SIG-M5 treated with dmso at 0.1 percent for 504 hours (cell line): ENCODE measurements around the gene APLP2.
A peak's percentile ranks its signal among the peaks of the same experiment; 100 is the strongest.

Experiments used
- DNase-seq: peaks from one replicate; lab custom pipeline; 2025; ENCODE audit not compliant: unreplicated experiment; lab: John Stamatoyannopoulos, UW

The APLP2 gene

GRCh38 chr11:130114726-130115125, 45.0 kb downstream of the APLP2 start:
- DNase-seq: no peak

GRCh38 chr11:130115218-130115617, 45.5 kb downstream of the APLP2 start:
- no peak for DNase-seq

GRCh38 chr11:130118165-130118564, 48.5 kb downstream of the APLP2 start:
- DNase-seq: no peak

GRCh38 chr11:130118636-130119387, 49.1 kb downstream of the APLP2 start:
- DNase-seq: no peak

DNA sequence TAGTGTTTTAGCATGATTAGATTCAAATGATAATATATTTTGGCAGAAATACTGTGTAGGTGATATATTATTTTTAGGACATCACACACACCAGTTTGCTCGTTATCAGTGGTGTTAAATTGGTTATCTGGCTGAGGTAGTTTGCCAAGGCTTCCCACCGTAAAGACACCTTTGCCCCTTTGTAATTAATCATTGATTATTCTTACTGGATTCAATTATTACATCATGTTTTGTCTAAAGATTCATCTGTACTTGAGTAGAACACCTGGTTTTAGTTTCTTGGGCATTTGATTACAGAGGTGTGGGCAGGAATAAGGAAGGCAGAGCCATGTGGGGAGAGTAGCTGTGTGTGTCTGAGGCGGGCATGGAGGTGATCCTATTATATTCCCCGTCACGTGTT, 50.4 kb downstream of the APLP2 start:
- no peak for DNase-seq

DNA sequence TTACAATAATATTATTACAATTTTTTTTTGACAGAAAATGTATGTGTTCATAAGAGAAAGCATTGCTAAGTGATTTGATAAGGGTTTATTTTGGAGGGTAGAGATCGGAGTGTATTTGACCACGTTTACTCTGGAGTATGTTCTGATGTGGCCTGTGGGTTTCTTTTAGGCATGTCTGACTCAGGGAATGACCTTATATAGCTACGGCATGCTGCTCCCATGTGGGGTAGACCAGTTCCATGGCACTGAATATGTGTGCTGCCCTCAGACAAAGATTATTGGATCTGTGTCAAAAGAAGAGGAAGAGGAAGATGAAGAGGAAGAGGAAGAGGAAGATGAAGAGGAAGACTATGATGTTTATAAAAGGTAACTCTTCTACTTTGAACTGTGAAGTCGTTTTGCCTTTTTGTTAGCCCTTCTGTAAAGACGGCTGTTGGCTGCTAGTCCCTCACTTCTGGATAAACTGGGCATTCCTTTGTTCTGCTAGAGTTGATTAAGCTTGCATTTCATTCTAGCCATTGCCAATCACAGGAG, 51.8 kb downstream of the APLP2 start:
- no peak for DNase-seq

DNA sequence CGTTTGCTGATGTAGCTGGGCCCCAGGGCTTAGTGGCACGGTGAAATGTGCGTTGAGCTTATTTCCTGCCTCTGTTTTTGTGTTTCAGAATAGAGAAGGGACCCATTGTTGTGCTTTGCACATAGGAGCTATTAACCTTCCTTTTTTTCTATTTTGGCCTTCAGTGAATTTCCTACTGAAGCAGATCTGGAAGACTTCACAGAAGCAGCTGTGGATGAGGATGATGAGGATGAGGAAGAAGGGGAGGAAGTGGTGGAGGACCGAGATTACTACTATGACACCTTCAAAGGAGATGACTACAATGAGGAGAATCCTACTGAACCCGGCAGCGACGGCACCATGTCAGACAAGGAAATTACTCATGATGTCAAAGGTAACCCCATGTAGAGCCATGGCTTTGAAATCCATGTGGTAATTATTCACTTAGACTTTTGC, 52.5 kb downstream of the APLP2 start:
- DNase-seq: no peak

- no peak for DNase-seq
These were observed 53.8 kb downstream of the APLP2 start for GRCh38 chr11:130123414-130124040.

DNA sequence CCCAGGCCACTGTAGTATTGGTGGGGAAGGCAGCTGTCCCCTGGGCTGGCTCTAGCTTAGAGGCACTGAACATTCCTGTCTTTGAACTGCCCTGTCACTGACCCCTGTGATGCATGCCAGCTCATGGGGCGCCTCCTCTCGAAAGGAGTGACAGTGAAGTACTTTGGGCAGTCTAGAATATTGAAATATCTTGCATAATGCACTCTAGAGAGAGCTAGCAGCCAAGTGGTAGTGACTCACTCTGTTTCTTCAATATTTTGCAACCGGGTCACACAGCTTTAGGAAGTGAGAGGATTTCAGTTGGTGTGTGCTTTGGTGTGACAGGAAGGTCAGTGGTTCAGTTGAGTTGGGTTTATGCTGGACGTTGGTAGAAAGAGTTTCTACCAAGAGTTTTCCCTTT, 54.4 kb downstream of the APLP2 start:
- peak; percentile 99 for DNase-seq

GRCh38 chr11:130125638-130126037, 55.9 kb downstream of the APLP2 start:
- DNase-seq: no peak

- peak; percentile 59 for DNase-seq
These were observed 56.8 kb downstream of the APLP2 start for GRCh38 chr11:130126516-130126915.

GRCh38 chr11:130127509-130127908, 57.8 kb downstream of the APLP2 start:
- no peak for DNase-seq

DNA sequence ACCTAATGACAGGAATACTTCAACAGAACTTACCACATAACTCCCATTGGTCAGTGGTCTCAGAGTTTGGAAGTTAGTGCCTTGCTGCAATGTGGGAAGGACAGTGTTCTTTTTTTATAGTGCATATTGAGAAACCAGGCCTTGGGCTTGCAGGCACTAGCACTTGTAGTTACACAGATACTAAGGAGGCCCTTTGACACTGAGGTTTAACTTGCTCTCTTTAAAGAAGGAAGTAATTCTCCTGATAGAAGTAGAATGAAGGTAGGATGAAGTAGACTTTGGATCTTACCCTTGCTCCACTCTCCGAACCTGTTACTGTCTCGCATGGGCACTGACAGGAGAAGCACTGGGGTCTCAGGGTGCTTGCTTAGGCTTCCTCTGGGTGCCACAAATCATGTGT, 58.9 kb downstream of the APLP2 start:
- peak; percentile 60 for DNase-seq

GRCh38 chr11:130129922-130130321, 60.2 kb downstream of the APLP2 start:
- no peak for DNase-seq

DNA sequence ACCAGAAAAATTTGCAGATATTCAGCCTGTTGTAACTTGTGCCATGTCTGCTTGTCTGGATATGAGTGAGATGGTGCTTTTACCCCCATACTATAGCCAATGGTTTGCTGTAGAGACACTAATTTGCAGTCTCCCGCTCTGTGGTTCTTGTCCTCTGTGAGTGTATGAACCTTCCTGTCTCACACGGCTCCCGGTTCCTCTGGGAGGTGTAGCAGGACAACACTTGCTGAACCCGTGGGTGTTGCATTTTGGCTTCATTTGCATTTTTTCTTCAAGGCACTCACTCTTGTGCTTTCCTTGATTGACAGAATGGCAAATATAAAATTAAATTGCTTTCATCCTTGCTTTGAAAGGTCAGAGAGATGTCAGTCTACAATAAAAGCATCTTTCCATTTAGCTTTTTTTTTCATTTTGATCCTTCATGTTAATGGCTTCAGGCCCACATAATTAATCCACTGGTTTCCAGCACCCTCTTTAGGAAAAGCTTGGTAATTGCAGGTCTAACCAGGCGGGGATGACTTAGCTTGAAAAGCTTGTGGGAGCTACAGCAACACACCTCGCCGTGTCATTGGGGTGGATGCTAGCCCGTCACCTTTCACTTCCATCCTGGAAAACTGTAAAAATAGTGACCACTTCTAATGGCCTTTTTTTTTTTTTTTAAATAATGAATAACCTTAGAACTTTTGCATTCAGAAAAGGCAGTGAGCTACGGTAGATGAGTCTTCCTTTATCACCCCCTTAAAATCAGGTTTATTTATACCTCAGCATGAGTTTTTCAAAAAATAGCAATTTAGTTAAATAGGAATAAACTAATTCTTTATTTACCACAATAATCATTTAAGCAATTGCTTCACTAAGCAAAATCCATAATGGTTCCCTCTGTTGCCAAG, 62.5 kb downstream of the APLP2 start:
- peak; percentile 50 for DNase-seq

GRCh38 chr11:130133716-130134115, 64.0 kb downstream of the APLP2 start:
- DNase-seq: no peak

GRCh38 chr11:130136107-130136506, 66.4 kb downstream of the APLP2 start:
- no peak for DNase-seq

DNA sequence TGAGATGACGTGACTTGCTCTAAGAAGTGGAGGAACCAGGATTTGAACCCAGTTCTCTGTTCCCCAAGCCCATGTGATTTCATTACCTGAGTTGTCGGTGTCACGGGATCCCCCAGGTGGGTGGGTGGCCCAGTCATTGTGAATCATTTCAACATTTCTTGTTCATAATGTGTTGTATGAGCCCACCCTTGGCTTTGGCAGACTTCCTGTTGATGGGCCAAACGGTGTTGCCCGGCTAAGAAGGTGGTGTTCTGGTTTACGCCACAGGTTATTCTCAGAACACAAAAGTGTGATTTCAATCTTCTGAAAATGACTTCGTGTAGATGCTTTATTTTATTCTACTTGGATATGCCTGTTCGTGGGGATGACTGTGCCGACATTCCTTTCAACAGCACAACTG, 68.3 kb downstream of the APLP2 start:
- no peak for DNase-seq

DNA sequence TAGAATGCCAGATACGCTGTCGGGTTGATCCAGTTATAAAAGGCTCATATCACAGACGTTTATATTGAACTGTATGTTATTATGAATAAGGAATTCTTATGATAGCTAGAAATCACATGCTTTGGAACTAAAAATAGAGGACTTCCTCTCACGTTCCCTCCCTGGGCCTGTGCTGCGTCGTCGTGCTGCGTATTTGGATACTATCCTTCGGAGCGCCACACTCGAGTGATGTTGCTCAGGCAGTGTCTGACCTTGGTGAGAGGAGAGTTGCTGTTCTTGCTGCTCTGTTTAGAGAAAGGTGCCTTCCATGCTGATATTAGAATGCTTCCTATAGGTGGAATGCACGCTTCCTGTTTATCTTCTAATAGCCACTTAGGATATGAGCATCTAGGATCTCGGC, 69.7 kb downstream of the APLP2 start:
- DNase-seq: no peak

DNA sequence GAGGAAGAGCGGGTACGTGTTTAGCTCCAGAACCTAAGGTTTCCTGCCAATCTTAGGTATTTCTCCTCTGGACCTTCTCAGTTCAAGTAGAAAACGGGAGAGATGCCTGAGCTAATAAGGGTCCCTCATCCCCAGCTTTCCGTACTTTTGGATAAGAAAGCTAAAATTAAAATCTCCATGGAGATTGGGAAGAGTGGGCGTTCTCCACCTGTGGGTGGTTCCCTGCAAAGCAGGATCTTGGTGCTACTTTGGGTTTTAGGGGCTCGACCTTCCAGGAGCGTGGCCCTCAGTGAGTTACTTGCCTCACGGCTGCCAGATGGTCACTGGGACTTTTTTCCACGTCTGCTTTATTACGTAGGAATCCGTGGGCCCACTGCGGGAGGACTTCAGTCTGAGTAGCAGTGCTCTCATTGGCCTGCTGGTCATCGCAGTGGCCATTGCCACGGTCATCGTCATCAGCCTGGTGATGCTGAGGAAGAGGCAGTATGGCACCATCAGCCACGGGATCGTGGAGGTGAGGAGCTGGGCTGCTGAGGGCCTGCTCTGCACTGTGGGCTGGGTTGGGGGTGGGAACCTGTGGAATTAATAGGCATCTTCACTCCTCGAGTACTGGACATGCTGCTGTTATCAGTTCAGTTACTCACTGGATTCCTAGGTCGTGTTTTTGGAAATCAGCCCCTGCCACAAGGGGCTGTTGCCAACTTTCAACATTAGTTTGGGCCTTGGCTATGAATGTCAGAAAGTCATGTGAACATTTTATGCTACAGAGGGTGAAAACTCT, 72.1 kb downstream of the APLP2 start:
- no peak for DNase-seq

DNA sequence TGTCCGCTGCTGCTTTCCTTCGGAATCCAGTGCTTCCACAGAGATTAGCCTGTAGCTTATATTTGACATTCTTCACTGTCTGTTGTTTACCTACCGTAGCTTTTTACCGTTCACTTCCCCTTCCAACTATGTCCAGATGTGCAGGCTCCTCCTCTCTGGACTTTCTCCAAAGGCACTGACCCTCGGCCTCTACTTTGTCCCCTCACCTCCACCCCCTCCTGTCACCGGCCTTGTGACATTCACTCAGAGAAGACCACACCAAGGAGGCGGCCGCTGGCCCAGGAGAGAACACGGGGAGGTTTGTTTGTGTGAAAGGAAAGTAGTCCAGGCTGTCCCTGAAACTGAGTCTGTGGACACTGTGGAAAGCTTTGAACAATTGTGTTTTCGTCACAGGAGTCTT, 74.4 kb downstream of the APLP2 start:
- DNase-seq: no peak
